Hepatocyte (in vitro differentiated cells): Measurements from ENCODE around the gene TIMM29. TPM values are rescaled to one million over a fixed set of nuclear protein-coding genes. Genes with fewer than 3 reads are reported as not detected.

ENCODE experiments used
- DNase-seq: peaks from one replicate; pipeline ENCODE4 v3.0.0-alpha.2; 2016; ENCODE audit warnings: low spot score
- H2AFZ ChIP-seq: fragments of 200-600 bp; sonication (generic); 2 replicates; pipeline ENCODE4 v1.6.0; 2016; ENCODE audit warnings: antibody characterized with exemption, mild to moderate bottlenecking
- H3K27ac ChIP-seq: fragments of 200-600 bp; sonication (generic); 2 replicates; pipeline ENCODE4 v1.5.1; 2016; ENCODE audit warnings: mild to moderate bottlenecking
- H3K27me3 ChIP-seq: fragments of 200-600 bp; sonication (generic); 2 replicates; pipeline ENCODE4 v1.6.1; 2016
- H3K36me3 ChIP-seq: fragments of 200-600 bp; sonication (generic); replicated peaks from 2 replicates; pipeline ENCODE4 v1.5.1; 2016; ENCODE audit warnings: low read depth; ENCODE audit not compliant: insufficient read depth
- H3K4me1 ChIP-seq: fragments of 200-600 bp; sonication (generic); 2 replicates; pipeline ENCODE4 v1.5.1; 2016; ENCODE audit warnings: mild to moderate bottlenecking, moderate library complexity; ENCODE audit not compliant: insufficient read depth
- H3K4me2 ChIP-seq: fragments of 200-600 bp; sonication (generic); 2 replicates; pipeline ENCODE4 v1.6.0; 2016
- H3K4me3 ChIP-seq: fragments of 200-600 bp; sonication (generic); 2 replicates; pipeline ENCODE4 v1.5.1; 2016; ENCODE audit warnings: mild to moderate bottlenecking
- H3K79me2 ChIP-seq: fragments of 200-600 bp; sonication (generic); 2 replicates; pipeline ENCODE4 v1.6.0; 2017; ENCODE audit warnings: mild to moderate bottlenecking
- H3K9me2 ChIP-seq: fragments of 200-600 bp; sonication (generic); replicated peaks from 2 replicates; pipeline ENCODE4 v1.6.0; 2017; ENCODE audit warnings: mild to moderate bottlenecking; ENCODE audit not compliant: insufficient read depth
- H3K9me3 ChIP-seq: fragments of 200-600 bp; sonication (generic); 2 replicates; pipeline ENCODE4 v1.5.1; 2016; ENCODE audit warnings: low read depth, mild to moderate bottlenecking
- H4K20me1 ChIP-seq: fragments of 200-600 bp; sonication (generic); 2 replicates; pipeline ENCODE4 v1.6.0; 2016; ENCODE audit warnings: mild to moderate bottlenecking; ENCODE audit not compliant: insufficient read depth, poor library complexity, severe bottlenecking
- EZH2 ChIP-seq: fragments of 200-600 bp; sonication (generic); IDR thresholded peaks from 2 replicates; pipeline ENCODE4 v1.6.1; 2016; ENCODE audit warnings: antibody characterized with exemption, mild to moderate bottlenecking, borderline replicate concordance
- EZH2phosphoT487 ChIP-seq: fragments of 200-600 bp; sonication (generic); IDR thresholded peaks from one replicate; pipeline ENCODE4 v1.6.1; 2018; ENCODE audit warnings: antibody characterized with exemption, mild to moderate bottlenecking, low read depth, moderate library complexity; ENCODE audit not compliant: unreplicated experiment, severe bottlenecking
- WGBS: methylation state at CpG from one replicate; pipeline ENCODE4 v1.1.6; 2016; ENCODE audit warnings: low lambda C conversion rate; ENCODE audit errors: missing lambda C conversion rate; 5-methylcytosine and 5-hydroxymethylcytosine counted together
- polyA plus RNA-seq: library from polyadenylated mRNA; unstranded; fragments of >200 nt; fragmentation: Nextera tagmentation; extraction: Ambion mirVana; gene quantifications from 2 replicates; pipeline ENCODE4 v1.2.1, GENCODE V29; 2016
- total RNA-seq: library from RNA; depleted of rRNA; stranded (reverse); fragments of >200 nt; gene quantifications from 2 replicates; pipeline ENCODE4 v1.2.3, GENCODE V29; 2014
- TF ChIP-seq, protein P1 (sequence below): fragments of 200-600 bp; sonication (generic); IDR thresholded peaks from 2 replicates; pipeline ENCODE4 v1.5.1; 2016; ENCODE audit warnings: antibody characterized with exemption, mild to moderate bottlenecking; ENCODE audit not compliant: poor library complexity

The TIMM29 gene
- total and polyA plus RNA-seq, 2 experiments from 2014 or later: 23.0 to 36.2 TPM

DNA sequence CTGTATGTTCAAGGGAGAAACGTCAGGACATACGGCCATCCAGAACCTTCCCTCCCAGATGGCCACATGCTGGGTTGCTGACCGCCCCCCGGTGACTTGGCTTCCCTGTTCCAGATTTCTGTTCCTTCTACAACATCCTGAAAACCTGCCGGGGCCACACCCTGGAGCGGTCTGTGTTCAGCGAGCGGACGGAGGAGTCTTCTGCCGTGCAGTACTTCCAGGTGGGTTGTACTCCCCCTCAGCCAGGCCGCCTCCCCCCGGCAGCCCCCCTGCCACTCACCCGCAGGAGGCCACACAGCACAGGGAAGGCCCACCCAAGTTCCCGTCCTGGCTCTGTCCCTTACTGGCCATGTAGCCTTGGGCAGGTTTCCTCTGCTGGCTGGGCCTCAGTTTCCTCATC is 20.7 kb upstream of the TIMM29 start:
- H3K27me3 ChIP-seq: no peaks in the 10 kb centered on the region
- no peak overlapping the region for H2AFZ ChIP-seq
- 98% methylated on average over 14 of the region's 14 CpGs for WGBS
- H3K4me1 ChIP-seq: no peaks in the 10 kb centered on the region
- peaks cover 25% of the 10 kb centered on the region for H3K79me2 ChIP-seq
- no peak for DNase-seq
- no peaks in the 10 kb centered on the region for H3K36me3 ChIP-seq
- H3K4me2 ChIP-seq: no peak overlapping the region
- no peaks in the 10 kb centered on the region for H3K9me3 ChIP-seq
- no peak overlapping the region for H3K27ac ChIP-seq
- H3K4me3 ChIP-seq: no peak overlapping the region
- TF ChIP-seq EZH2phosphoT487 (no peak), EZH2 (no peak)
- TF ChIP-seq, protein P1, sequence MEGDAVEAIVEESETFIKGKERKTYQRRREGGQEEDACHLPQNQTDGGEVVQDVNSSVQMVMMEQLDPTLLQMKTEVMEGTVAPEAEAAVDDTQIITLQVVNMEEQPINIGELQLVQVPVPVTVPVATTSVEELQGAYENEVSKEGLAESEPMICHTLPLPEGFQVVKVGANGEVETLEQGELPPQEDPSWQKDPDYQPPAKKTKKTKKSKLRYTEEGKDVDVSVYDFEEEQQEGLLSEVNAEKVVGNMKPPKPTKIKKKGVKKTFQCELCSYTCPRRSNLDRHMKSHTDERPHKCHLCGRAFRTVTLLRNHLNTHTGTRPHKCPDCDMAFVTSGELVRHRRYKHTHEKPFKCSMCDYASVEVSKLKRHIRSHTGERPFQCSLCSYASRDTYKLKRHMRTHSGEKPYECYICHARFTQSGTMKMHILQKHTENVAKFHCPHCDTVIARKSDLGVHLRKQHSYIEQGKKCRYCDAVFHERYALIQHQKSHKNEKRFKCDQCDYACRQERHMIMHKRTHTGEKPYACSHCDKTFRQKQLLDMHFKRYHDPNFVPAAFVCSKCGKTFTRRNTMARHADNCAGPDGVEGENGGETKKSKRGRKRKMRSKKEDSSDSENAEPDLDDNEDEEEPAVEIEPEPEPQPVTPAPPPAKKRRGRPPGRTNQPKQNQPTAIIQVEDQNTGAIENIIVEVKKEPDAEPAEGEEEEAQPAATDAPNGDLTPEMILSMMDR: no peak
- no peaks in the 10 kb centered on the region for H4K20me1 ChIP-seq
- H3K9me2 ChIP-seq: no peaks in the 10 kb centered on the region

DNA sequence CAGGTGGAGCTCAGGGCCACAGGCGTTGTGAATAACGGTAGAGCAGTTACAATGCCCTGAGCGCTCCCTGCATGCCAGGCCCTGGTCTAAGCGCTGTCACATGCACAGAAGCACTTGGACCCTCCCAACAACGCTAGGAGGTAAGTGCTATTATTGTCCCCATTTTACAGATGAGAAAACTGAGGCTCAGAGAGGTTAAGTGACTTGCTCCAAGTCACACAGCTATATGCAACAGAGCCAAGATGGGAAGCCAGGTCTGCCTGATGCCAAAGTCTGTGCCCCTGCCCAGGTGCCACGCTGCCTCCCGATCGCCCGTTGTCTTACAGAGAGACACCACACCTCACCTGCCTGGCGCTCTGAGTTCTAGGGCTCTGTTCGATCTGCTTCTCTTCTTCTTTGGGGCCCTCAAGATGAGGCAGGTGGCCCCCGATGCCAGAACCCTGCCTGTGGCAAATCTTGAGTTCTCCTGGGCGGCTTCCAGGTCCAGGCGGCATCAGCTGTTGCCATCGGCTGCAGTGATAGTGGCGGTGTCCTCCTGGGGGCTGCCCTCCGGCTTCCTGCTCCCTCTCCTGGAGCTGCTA is 20.1 kb upstream of the TIMM29 start:
- Histone ChIP-seq H3K27ac (no peak overlapping the region), H3K4me1 (no peaks in the 10 kb centered on the region), H3K27me3 (no peaks in the 10 kb centered on the region), H3K9me2 (no peaks in the 10 kb centered on the region), H4K20me1 (no peaks in the 10 kb centered on the region), H3K9me3 (no peaks in the 10 kb centered on the region), H3K4me2 (no peak overlapping the region), H3K4me3 (no peak overlapping the region), H2AFZ (no peak overlapping the region), H3K79me2 (peaks cover 20% of the 10 kb centered on the region), H3K36me3 (no peaks in the 10 kb centered on the region)
- TF ChIP-seq EZH2 (no peak), EZH2phosphoT487 (no peak)
- TF ChIP-seq, protein P1: no peak
- DNase-seq: no peak
- WGBS: over 99% methylated on average over 17 of the region's 17 CpGs

DNA sequence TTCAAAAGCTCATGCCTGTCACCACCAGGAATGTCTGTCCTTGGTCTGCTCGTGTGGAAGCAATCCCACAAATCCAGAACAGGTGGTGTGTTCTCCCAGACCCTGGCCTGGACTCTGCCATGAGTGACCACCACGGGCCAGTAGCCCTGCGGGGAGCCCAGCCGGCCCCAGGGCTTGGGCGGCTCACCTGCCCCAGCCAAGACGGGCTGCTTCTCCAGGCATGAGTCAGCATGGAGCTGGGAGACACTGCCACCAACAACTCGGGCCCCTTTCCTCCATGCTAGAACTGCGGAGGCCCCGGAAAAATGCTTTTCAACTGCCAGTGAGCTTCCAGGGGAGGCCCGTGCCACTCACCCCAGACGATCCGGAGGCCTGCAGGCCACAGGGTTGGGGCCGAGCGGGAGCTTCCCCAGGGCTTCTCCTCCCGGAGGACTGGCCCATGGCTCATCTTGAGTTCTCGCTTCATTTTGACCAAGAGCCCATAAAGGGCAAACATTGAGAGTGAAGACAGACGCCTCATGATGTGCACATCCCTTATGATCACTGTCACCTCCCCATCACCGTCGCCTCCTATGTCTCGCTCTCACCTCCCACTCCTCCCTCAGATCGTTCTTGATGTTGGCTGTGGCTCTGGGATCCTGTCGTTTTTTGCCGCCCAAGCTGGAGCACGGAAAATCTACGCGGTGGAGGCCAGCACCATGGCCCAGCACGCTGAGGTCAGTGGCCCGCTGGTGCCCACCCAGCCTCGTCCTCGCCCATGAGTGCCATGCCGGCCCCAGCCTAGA is 16.8 kb upstream of the TIMM29 start:
- no peaks in the 10 kb centered on the region for H3K9me3 ChIP-seq
- no peaks in the 10 kb centered on the region for H3K79me2 ChIP-seq
- DNase-seq: peak; percentile 2
- H3K9me2 ChIP-seq: no peaks in the 10 kb centered on the region
- H3K27ac ChIP-seq: no peak overlapping the region
- no peaks in the 10 kb centered on the region for H3K36me3 ChIP-seq
- no peak overlapping the region for H3K4me3 ChIP-seq
- no peaks in the 10 kb centered on the region for H3K27me3 ChIP-seq
- no peak overlapping the region for H2AFZ ChIP-seq
- no peaks in the 10 kb centered on the region for H3K4me1 ChIP-seq
- H4K20me1 ChIP-seq: no peaks in the 10 kb centered on the region
- H3K4me2 ChIP-seq: no peak overlapping the region
- WGBS: 96% methylated on average over 31 of the region's 31 CpGs
- no peak for TF ChIP-seq EZH2phosphoT487
- TF ChIP-seq, protein P1: no peak
- TF ChIP-seq EZH2: no peak
